Stomach (tissue), 9 donors: ENCODE results near the gene KLF16. TPM values are rescaled to one million over a fixed set of nuclear protein-coding genes. Genes with fewer than 3 reads are reported as not detected.

Source experiments
- DNase-seq, 2 donors: peaks; one replicate each; pipeline versions ENCODE4 v3.0.0 to v3.0.0-alpha.2; 2013 to 2019
- H3K27ac ChIP-seq, 5 donors: fragments of 200-600 bp in 4 of 5; sonication (generic) in 4 of 5; one replicate each; pipeline ENCODE4 v1.5.1; 2013 to 2019; ENCODE audit warnings: mild to moderate bottlenecking in 1 of 5, moderate library complexity in 1 of 5
- H3K27me3 ChIP-seq, 3 donors: fragments of 200-600 bp; sonication (generic); one replicate each; pipeline ENCODE4 v1.5.1; 2017 to 2019; ENCODE audit warnings: mixed run types in 1 of 3
- H3K36me3 ChIP-seq, 4 donors: fragments of 200-600 bp; sonication (generic); 1 replicate in 3 of 4; 2 replicates in 1 of 4; pipeline ENCODE4 v1.5.1; 2016 to 2019
- H3K4me1 ChIP-seq, 4 donors: fragments of 200-600 bp; sonication (generic); one replicate each; pipeline ENCODE4 v1.5.1; 2016 to 2019
- H3K4me3 ChIP-seq, 4 donors: fragments of 200-600 bp; sonication (generic) in 3 of 4; one replicate each; pipeline ENCODE4 v1.5.1; 2016 to 2019; ENCODE audit warnings: mild to moderate bottlenecking in 1 of 4
- H3K9me3 ChIP-seq, 4 donors: fragments of 200-600 bp; sonication (generic); one replicate each; pipeline ENCODE4 v1.5.1; 2016 to 2019
- EP300 ChIP-seq: sonication (generic); formaldehyde crosslinking; IDR thresholded peaks from one replicate; pipeline ENCODE4 v1.6.1; 2017; ENCODE audit warnings: antibody characterized with exemption
- POLR2A ChIP-seq, 4 donors: fragments of 450-650 bp; IDR thresholded peaks; one replicate each; pipeline ENCODE4 v1.6.1; 2016; ENCODE audit warnings: antibody characterized with exemption in 4 of 4, control low read depth in 2 of 4, mild to moderate bottlenecking in 1 of 4, moderate library complexity in 1 of 4
- POLR2AphosphoS5 ChIP-seq, 3 donors: sonication (generic); formaldehyde crosslinking; IDR thresholded peaks; one replicate each; pipeline ENCODE4 v1.6.1; 2016; ENCODE audit warnings: antibody characterized with exemption in 3 of 3
- WGBS, 5 donors: extraction: QIAGEN DNeasy Blood & Tissue Kit in 3 of 5; methylation state at CpG; one replicate each; pipeline versions ENCODE4 v1.1.5 to v1.1.7; 2013 to 2018; 5-methylcytosine and 5-hydroxymethylcytosine counted together
- intact Hi-C: fragments of 100-400 bp; cut with DNase I; formaldehyde crosslinking; loops from one replicate; pipeline ENCODE4 v1.15.1; 2023; ENCODE audit warnings: low total_unique reads
- polyA plus RNA-seq, 3 donors: library from polyadenylated mRNA; stranded (reverse); fragments of 200-250 nt; gene quantifications; one replicate each; pipeline ENCODE4 v1.2.3, GENCODE V29; 2013
- total RNA-seq, 5 donors: library from RNA; depleted of rRNA; stranded (reverse); fragments of >200 nt; gene quantifications; one replicate each; pipeline versions ENCODE4 v1.1.0 to v1.2.3, GENCODE V29; 2014 to 2016
- TF ChIP-seq, protein P1 (sequence below), 7 experiments: fragments of 450-650 bp in 4 of 7; fragments of 200-600 bp in 3 of 7; sonication (generic) in 3 of 7; IDR thresholded peaks; one replicate each; pipeline ENCODE4 v1.5.1; 2016 to 2019; ENCODE audit warnings: antibody characterized with exemption in 7 of 7, control low read depth in 2 of 7, mild to moderate bottlenecking in 1 of 7
- donor health status: healthy with polysubstance abuse.
- donor health status: Bipolar disorder and iron deficiency.
- donor health status: healthy.

The KLF16 gene
- total and polyA plus RNA-seq, 8 donors = 3.5 to 31.9 (median 7.6) TPM; not detected in 1

DNA sequence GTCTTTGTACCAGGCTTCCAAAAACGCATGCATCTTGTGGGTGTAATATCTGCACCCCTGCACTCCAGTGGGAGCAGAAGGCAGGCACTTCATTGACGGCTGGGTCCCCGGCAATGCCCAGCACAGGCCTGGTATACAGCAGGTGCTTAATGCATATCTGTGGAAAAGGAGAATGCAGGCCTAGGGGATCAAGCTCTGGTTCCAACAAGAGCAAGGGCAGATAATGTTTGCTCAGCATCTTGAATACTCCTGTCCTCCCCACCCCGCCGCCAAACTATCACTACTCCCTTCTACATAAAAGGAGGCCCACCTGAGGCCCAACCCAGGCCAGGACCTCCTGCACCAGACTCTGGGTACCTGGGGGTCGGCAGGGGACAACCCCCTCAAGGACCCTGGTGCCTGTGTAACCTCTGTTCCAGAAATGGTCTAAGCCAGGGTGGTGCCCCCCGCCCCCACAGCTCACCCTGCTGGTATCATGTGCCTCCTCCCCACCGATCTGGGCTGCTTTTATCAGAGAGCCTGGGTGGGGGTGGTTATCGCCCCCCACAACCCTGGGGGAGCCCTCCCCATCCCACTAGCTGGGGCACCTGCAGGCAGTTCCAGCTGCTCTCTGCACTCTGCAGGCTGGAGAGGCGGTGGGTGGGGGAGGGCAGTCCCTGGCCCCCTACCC, 4.8 kb downstream of the KLF16 start:
- Histone ChIP-seq H3K36me3 (peaks cover 0 to 8% (median 2%) of the 10 kb centered on the region in 4 donors), H3K4me1 (peaks cover 88 to 91% (median 90%) of the 10 kb centered on the region in 4 donors), H3K27ac (peak overlapping the region in 4 of 5 donors; percentile 85 to 94 (median 90)), H3K4me3 (no peak overlapping the region), H3K9me3 (no peaks in the 10 kb centered on the region), H3K27me3 (peaks cover 0 to 9% (median 0%) of the 10 kb centered on the region in 3 donors)
- no peak for TF ChIP-seq POLR2AphosphoS5 (IDR thresholded peaks at IDR 0.05)
- no peak for TF ChIP-seq EP300
- no peak for TF ChIP-seq POLR2A (IDR thresholded peaks at IDR 0.05)
- TF ChIP-seq, protein P1, sequence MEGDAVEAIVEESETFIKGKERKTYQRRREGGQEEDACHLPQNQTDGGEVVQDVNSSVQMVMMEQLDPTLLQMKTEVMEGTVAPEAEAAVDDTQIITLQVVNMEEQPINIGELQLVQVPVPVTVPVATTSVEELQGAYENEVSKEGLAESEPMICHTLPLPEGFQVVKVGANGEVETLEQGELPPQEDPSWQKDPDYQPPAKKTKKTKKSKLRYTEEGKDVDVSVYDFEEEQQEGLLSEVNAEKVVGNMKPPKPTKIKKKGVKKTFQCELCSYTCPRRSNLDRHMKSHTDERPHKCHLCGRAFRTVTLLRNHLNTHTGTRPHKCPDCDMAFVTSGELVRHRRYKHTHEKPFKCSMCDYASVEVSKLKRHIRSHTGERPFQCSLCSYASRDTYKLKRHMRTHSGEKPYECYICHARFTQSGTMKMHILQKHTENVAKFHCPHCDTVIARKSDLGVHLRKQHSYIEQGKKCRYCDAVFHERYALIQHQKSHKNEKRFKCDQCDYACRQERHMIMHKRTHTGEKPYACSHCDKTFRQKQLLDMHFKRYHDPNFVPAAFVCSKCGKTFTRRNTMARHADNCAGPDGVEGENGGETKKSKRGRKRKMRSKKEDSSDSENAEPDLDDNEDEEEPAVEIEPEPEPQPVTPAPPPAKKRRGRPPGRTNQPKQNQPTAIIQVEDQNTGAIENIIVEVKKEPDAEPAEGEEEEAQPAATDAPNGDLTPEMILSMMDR (IDR thresholded peaks at IDR 0.05) = no peak
- intact Hi-C loops = no loop called here
- 49 to 67% (median 54%) methylated on average over 6 to 10 of the region's 10 CpGs for WGBS, 5 donors
- no peak for DNase-seq

DNA sequence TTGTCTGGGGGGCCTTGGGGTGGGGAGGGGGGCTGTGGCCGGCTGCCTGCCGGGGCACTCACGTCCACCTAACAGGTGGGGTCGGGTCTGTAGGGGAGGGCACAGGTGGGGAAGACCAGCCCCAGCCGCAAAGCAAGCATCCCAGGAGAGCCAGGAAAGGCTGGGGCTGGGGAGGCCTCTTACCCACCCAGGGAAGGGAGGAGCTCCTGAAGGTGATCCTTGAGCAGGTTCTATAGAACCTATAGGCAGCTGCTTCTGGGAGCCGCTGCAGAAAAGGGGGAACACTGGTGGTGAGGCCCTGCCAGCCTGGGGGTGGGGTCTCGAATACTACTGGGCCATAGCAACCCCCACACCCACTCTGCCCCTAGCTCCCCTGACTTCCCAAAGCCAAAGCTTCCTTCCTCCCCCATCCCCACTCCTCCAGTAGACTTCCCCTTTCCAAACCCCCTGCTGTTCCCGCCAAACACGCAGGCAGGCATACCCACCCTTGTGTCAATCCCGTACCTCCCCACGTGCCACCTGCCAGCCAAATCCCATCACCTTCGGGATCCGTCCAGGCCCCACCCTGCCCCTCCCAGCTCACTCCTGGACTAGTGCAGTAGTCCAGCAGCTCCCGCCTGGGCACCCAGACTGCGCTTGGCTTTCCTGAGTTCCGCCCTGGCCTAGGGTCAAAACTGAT, 5.6 kb downstream of the KLF16 start:
- Histone ChIP-seq H3K4me3 (peak overlapping the region; percentile 44 to 55 (median 48)), H3K9me3 (no peaks in the 10 kb centered on the region), H3K36me3 (peaks cover 0 to 8% (median 2%) of the 10 kb centered on the region in 4 donors), H3K4me1 (peaks cover 94 to 98% (median 97%) of the 10 kb centered on the region in 4 donors), H3K27ac (peak overlapping the region; percentile 85 to 94 (median 88)), H3K27me3 (peaks cover 0 to 9% (median 0%) of the 10 kb centered on the region in 3 donors)
- WGBS, 5 donors = 22 to 41% (median 36%) methylated on average over 15 to 16 of the region's 16 CpGs
- TF ChIP-seq POLR2A (IDR thresholded peaks at IDR 0.05) = no peak
- TF ChIP-seq EP300 = no peak
- no peak for TF ChIP-seq POLR2AphosphoS5 (IDR thresholded peaks at IDR 0.05)
- TF ChIP-seq, protein P1 (IDR thresholded peaks at IDR 0.05) = no peak
- intact Hi-C loops = no loop called here
- DNase-seq = peak in 1 of 2 donors; percentile 51

DNA sequence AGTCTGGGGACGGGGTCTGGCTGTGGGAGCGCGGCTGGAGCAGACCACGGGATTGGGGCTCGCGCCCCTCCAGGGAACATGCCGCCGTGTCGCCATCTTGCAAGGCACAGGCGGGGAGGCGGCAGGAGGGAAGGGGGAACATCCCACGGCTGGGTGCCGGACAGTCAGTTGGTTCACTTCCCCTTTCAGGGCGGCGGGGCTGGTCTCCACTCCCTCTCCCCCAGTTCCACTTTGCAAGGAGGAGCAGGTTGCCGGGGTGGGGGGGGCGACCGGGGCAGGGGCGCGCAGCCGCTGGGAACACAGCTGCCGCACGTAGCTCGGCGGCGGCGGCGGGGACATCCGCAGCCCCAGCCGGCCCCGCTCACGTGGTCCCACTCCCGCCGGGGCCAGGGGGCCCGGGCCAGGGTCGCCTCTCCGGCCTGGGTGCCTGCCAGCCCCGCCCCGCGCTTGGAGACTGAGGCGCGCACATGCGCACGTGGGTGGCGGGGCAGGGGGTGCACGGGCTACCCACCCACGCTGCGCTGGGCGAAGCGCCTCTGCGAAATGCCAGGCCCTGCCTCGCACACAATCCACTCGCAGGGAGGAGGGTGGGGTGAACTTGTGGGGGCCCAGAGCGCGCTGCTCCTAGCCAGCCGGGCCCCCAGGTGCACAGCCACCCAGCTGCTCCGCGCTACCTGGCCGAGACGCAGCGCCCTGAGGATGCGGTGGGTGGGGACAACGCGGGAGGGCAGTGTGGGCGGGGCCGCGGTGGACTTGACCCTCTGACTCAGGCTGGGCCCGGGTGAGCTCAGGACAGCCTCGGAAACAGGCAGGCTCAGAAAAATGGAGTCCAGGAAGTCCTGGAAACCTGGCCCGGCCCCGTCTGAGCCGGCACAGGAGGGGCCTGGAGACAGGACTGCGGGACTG, 6.4 kb downstream of the KLF16 start:
- TF ChIP-seq POLR2A (IDR thresholded peaks at IDR 0.05) (peak in 1 of 4 donors; percentile 13), POLR2AphosphoS5 (IDR thresholded peaks at IDR 0.05) (peak in 1 of 3 donors; percentile 86), EP300 (no peak)
- TF ChIP-seq, protein P1 (IDR thresholded peaks at IDR 0.05) = no peak
- DNase-seq = peak; percentile 92 to 95
- Histone ChIP-seq H3K36me3 (peaks cover 0 to 8% (median 2%) of the 10 kb centered on the region in 4 donors), H3K9me3 (no peaks in the 10 kb centered on the region), H3K4me1 (peaks cover 96 to 100% (median 100%) of the 10 kb centered on the region in 4 donors), H3K27ac (peak overlapping the region; percentile 85 to 94 (median 91)), H3K27me3 (peaks cover 0 to 15% (median 0%) of the 10 kb centered on the region in 3 donors), H3K4me3 (peak overlapping the region; percentile 44 to 55 (median 48))
- 1 to 12% (median 5%) methylated on average over 18 to 70 of the region's 73 CpGs for WGBS, 5 donors
- intact Hi-C loops = no loop called here

DNA sequence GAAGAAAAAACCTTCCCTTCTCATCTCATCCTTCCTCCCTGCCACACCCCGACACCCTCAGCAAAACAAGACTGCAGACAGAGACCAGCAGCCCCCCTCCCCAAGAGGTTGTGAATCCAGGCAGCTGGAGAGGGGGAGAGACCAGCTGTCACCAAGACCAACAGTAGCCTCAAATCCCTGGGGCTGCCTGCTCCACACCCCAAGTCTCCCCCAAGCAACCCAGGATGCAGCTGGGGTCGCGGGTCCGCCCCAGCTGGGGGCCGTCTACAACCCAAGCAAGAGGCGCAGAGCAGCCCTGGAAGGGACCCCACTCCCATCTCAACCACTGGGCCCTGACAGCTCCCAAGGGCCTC, 7.1 kb downstream of the KLF16 start:
- DNase-seq = peak in 1 of 2 donors; percentile 65
- Histone ChIP-seq H3K4me1 (peaks cover 92 to 100% (median 98%) of the 10 kb centered on the region in 4 donors), H3K36me3 (peaks cover 0 to 8% (median 2%) of the 10 kb centered on the region in 4 donors), H3K9me3 (no peaks in the 10 kb centered on the region), H3K27me3 (peaks cover 0 to 19% (median 0%) of the 10 kb centered on the region in 3 donors), H3K27ac (peak overlapping the region; percentile 85 to 94 (median 91)), H3K4me3 (peak overlapping the region; percentile 44 to 55 (median 48))
- TF ChIP-seq EP300 (no peak), POLR2A (IDR thresholded peaks at IDR 0.05) (no peak), POLR2AphosphoS5 (IDR thresholded peaks at IDR 0.05) (no peak)
- TF ChIP-seq, protein P1 (IDR thresholded peaks at IDR 0.05) = no peak
- WGBS, 5 donors = 40 to 68% (median 53%) methylated on average over 1 to 6 of the region's 6 CpGs
- intact Hi-C loops = no loop called here
